CD4-positive, alpha-beta memory T cell (primary cell): ENCODE results near the gene BDH1. TPM values are rescaled to one million over a fixed set of nuclear protein-coding genes. Genes with fewer than 3 reads are reported as not detected.

Experiments used
- CTCF ChIA-PET: fragments of 350-600 bp; sonication (Branson Sonifier 250); formaldehyde crosslinking; loops from one replicate; lab custom pipeline; 2021; ENCODE audit warnings: inconsistent platforms; ENCODE audit not compliant: partially characterized antibody; lab: Charles Lee
- POLR2A ChIA-PET: fragments of 350-600 bp; sonication (Branson Sonifier 250); formaldehyde crosslinking; loops from one replicate; lab custom pipeline; 2021; ENCODE audit not compliant: partially characterized antibody; lab: Charles Lee
- DNase-seq, 5 donors: peaks; one replicate each; pipeline versions ENCODE4 v3.0.0 to v3.0.0-alpha.2; 2020 to 2022; ENCODE audit warnings: mixed read lengths in 1 of 5
- H3K27ac ChIP-seq: one replicate; pipeline ENCODE4 v1.7.0; 2013; ENCODE audit warnings: low read depth, low read length
- H3K27me3 ChIP-seq: 2 replicates; pipeline ENCODE4 v1.7.0; 2013; ENCODE audit warnings: mild to moderate bottlenecking, low read length, moderate library complexity; ENCODE audit not compliant: insufficient read depth
- H3K36me3 ChIP-seq: 2 replicates; pipeline ENCODE4 v1.7.0; 2013; ENCODE audit warnings: mild to moderate bottlenecking, low read length, moderate library complexity; ENCODE audit not compliant: insufficient read depth
- H3K4me1 ChIP-seq: 2 replicates; pipeline ENCODE4 v1.7.0; 2013; ENCODE audit warnings: mild to moderate bottlenecking, low read length, moderate library complexity; ENCODE audit not compliant: insufficient read depth
- H3K4me3 ChIP-seq, 2 donors: one replicate each; pipeline ENCODE4 v1.7.0; 2013; ENCODE audit warnings: low read length in 2 of 2, mild to moderate bottlenecking in 1 of 2
- H3K9me3 ChIP-seq, 2 donors: one replicate each; pipeline ENCODE4 v1.7.0; 2013; ENCODE audit warnings: low read length in 2 of 2, control low read depth in 1 of 2; ENCODE audit not compliant: control insufficient read depth in 1 of 2
- H3K27ac Mint-ChIP-seq, 7 donors: one replicate each; pipeline ENCODE4 v1.8.0; 2020 to 2021; ENCODE audit warnings: mixed read lengths in 7 of 7, mild to moderate bottlenecking in 6 of 7, inconsistent platforms in 3 of 7, moderate library complexity in 3 of 7
- H3K27me3 Mint-ChIP-seq, 2 donors: one replicate each; pipeline ENCODE4 v1.8.0; 2020 to 2021; ENCODE audit warnings: mixed read lengths in 2 of 2
- H3K36me3 Mint-ChIP-seq, 2 donors: one replicate each; pipeline ENCODE4 v1.8.0; 2020 to 2021; ENCODE audit warnings: mixed read lengths in 2 of 2, inconsistent platforms in 1 of 2, mild to moderate bottlenecking in 1 of 2
- H3K4me1 Mint-ChIP-seq, 4 donors: one replicate each; pipeline ENCODE4 v1.8.0; 2020 to 2021; ENCODE audit warnings: mixed read lengths in 4 of 4, mild to moderate bottlenecking in 1 of 4
- H3K4me3 Mint-ChIP-seq, 8 donors: one replicate each; pipeline ENCODE4 v1.8.0; 2020 to 2021; ENCODE audit warnings: mixed read lengths in 8 of 8, mild to moderate bottlenecking in 7 of 8, moderate library complexity in 6 of 8, inconsistent platforms in 3 of 8
- H3K9me3 Mint-ChIP-seq, 8 donors: one replicate each; pipeline ENCODE4 v1.8.0; 2020 to 2021; ENCODE audit warnings: mixed read lengths in 8 of 8, mild to moderate bottlenecking in 5 of 8, inconsistent platforms in 3 of 8, moderate library complexity in 1 of 8
- intact Hi-C: fragments of 100-400 bp; cut with micrococcal nuclease; formaldehyde crosslinking; loops from one replicate; pipeline ENCODE4 v1.15.1; 2023
- polyA plus RNA-seq, 2 donors: library from polyadenylated mRNA; unstranded; fragments of 300-500 nt; fragmentation: Illumina TruSeq; gene quantifications; one replicate each; pipeline ENCODE4 v1.2.3, GENCODE V29; 2021
- total RNA-seq, 2 experiments: library from RNA; stranded (reverse); gene quantifications; one replicate each; pipeline ENCODE4 v1.2.3, GENCODE V29; 2021

BDH1 gene
- total and polyA plus RNA-seq, 4 experiments from 2014 or later, result 22.3 to 61.1 (median 43.1) TPM

- Mint-ChIP-seq H3K9me3 (no peaks in the 10 kb centered on the region), H3K27ac (no peak overlapping the region), H3K4me3 (no peak overlapping the region), H3K36me3 (no peaks in the 10 kb centered on the region), H3K27me3 (peaks cover 0 to under 1% of the 10 kb centered on the region in 2 donors), H3K4me1 (no peaks in the 10 kb centered on the region)
- Histone ChIP-seq H3K27me3 (no peaks in the 10 kb centered on the region), H3K36me3 (no peaks in the 10 kb centered on the region), H3K27ac (no peak overlapping the region), H3K9me3 (no peaks in the 10 kb centered on the region), H3K4me3 (no peak overlapping the region), H3K4me1 (no peaks in the 10 kb centered on the region)
- intact Hi-C loops, result no loop called here
- POLR2A ChIA-PET, result no interaction called here
- DNase-seq, result no peak
- CTCF ChIA-PET, result interaction anchor here (1.0 kb wide), 1 partner anchor 243 kb away, joined by 3 read pairs; no protein-coding TSS in a partner anchor
Measured at GRCh38 chr3:197499427-197499826, 56.3 kb downstream of the BDH1 start.

- Histone ChIP-seq H3K27me3 (no peaks in the 10 kb centered on the region), H3K9me3 (no peaks in the 10 kb centered on the region), H3K4me1 (no peaks in the 10 kb centered on the region), H3K36me3 (no peaks in the 10 kb centered on the region), H3K4me3 (no peak overlapping the region), H3K27ac (no peak overlapping the region)
- Mint-ChIP-seq H3K27me3 (peaks cover 0 to 1% of the 10 kb centered on the region in 2 donors), H3K36me3 (no peaks in the 10 kb centered on the region), H3K4me1 (no peaks in the 10 kb centered on the region), H3K27ac (no peak overlapping the region), H3K9me3 (no peaks in the 10 kb centered on the region), H3K4me3 (no peak overlapping the region)
- intact Hi-C loops, result no loop called here
- no peak for DNase-seq
- POLR2A ChIA-PET, result no interaction called here
- CTCF ChIA-PET, result interaction anchor here (1.0 kb wide), 1 partner anchor 10 kb away, joined by 3 read pairs; no protein-coding TSS in a partner anchor
Measured at GRCh38 chr3:197498499-197499241, 57.1 kb downstream of the BDH1 start.

- intact Hi-C loops, result no loop called here
- Histone ChIP-seq H3K4me1 (no peaks in the 10 kb centered on the region), H3K27me3 (no peaks in the 10 kb centered on the region), H3K27ac (no peak overlapping the region), H3K36me3 (no peaks in the 10 kb centered on the region), H3K9me3 (no peaks in the 10 kb centered on the region), H3K4me3 (no peak overlapping the region)
- Mint-ChIP-seq H3K4me3 (no peak overlapping the region), H3K9me3 (no peaks in the 10 kb centered on the region), H3K27ac (no peak overlapping the region), H3K36me3 (no peaks in the 10 kb centered on the region), H3K4me1 (no peaks in the 10 kb centered on the region), H3K27me3 (peaks cover 0 to 4% of the 10 kb centered on the region in 2 donors)
- ChIA-PET CTCF (no interaction called here), POLR2A (no interaction called here)
- no peak for DNase-seq
Measured at GRCh38 chr3:197496746-197497125, 59.0 kb downstream of the BDH1 start.

- intact Hi-C loops, result no loop called here
- no peaks in the 10 kb centered on the region for H3K4me1 Mint-ChIP-seq
- H3K27ac ChIP-seq, result no peak overlapping the region
- no peaks in the 10 kb centered on the region for H3K9me3 Mint-ChIP-seq
- H3K36me3 ChIP-seq, result no peaks in the 10 kb centered on the region
- H3K4me3 Mint-ChIP-seq, result no peak overlapping the region
- H3K9me3 ChIP-seq, result no peaks in the 10 kb centered on the region
- CTCF ChIA-PET, result no interaction called here
- no peaks in the 10 kb centered on the region for H3K4me1 ChIP-seq
- no peak overlapping the region for H3K4me3 ChIP-seq
- no peaks in the 10 kb centered on the region for H3K27me3 ChIP-seq
- no peak overlapping the region for H3K27ac Mint-ChIP-seq
- no peaks in the 10 kb centered on the region for H3K36me3 Mint-ChIP-seq
- peaks cover 0 to 4% of the 10 kb centered on the region in 2 donors for H3K27me3 Mint-ChIP-seq
- POLR2A ChIA-PET, result no interaction called here
- no peak for DNase-seq
Measured at GRCh38 chr3:197495999-197496745, 59.6 kb downstream of the BDH1 start.

GRCh38 chr3:197495499-197495898 lies 60.3 kb downstream of the BDH1 start:
- no peak overlapping the region for H3K4me3 ChIP-seq
- no peaks in the 10 kb centered on the region for H3K9me3 ChIP-seq
- CTCF ChIA-PET, result no interaction called here
- Mint-ChIP-seq H3K27me3 (peaks cover 0 to 4% of the 10 kb centered on the region in 2 donors), H3K27ac (no peak overlapping the region), H3K4me3 (no peak overlapping the region), H3K9me3 (no peaks in the 10 kb centered on the region), H3K4me1 (no peaks in the 10 kb centered on the region), H3K36me3 (no peaks in the 10 kb centered on the region)
- intact Hi-C loops, result no loop called here
- DNase-seq, result no peak
- H3K27me3 ChIP-seq, result no peaks in the 10 kb centered on the region
- H3K36me3 ChIP-seq, result no peaks in the 10 kb centered on the region
- H3K4me1 ChIP-seq, result no peaks in the 10 kb centered on the region
- POLR2A ChIA-PET, result no interaction called here
- no peak overlapping the region for H3K27ac ChIP-seq

GRCh38 chr3:197495059-197495455 lies 60.7 kb downstream of the BDH1 start:
- ChIA-PET POLR2A (no interaction called here), CTCF (no interaction called here)
- H3K27ac Mint-ChIP-seq, result no peak overlapping the region
- H3K36me3 ChIP-seq, result no peaks in the 10 kb centered on the region
- H3K36me3 Mint-ChIP-seq, result no peaks in the 10 kb centered on the region
- H3K9me3 ChIP-seq, result no peaks in the 10 kb centered on the region
- intact Hi-C loops, result no loop called here
- H3K27ac ChIP-seq, result no peak overlapping the region
- no peak overlapping the region for H3K4me3 ChIP-seq
- no peaks in the 10 kb centered on the region for H3K27me3 ChIP-seq
- peaks cover 0 to 4% of the 10 kb centered on the region in 2 donors for H3K27me3 Mint-ChIP-seq
- H3K4me3 Mint-ChIP-seq, result no peak overlapping the region
- peaks cover 0 to 1% (median 0%) of the 10 kb centered on the region in 8 donors for H3K9me3 Mint-ChIP-seq
- H3K4me1 ChIP-seq, result no peaks in the 10 kb centered on the region
- H3K4me1 Mint-ChIP-seq, result no peaks in the 10 kb centered on the region
- DNase-seq, result no peak

- Mint-ChIP-seq H3K27ac (no peak overlapping the region), H3K9me3 (peaks cover 0 to 1% (median 0%) of the 10 kb centered on the region in 8 donors), H3K27me3 (peaks cover 0 to 4% of the 10 kb centered on the region in 2 donors), H3K36me3 (no peaks in the 10 kb centered on the region), H3K4me3 (no peak overlapping the region), H3K4me1 (no peaks in the 10 kb centered on the region)
- intact Hi-C loops, result no loop called here
- Histone ChIP-seq H3K9me3 (no peaks in the 10 kb centered on the region), H3K4me1 (no peaks in the 10 kb centered on the region), H3K27ac (no peak overlapping the region), H3K27me3 (no peaks in the 10 kb centered on the region), H3K4me3 (no peak overlapping the region), H3K36me3 (no peaks in the 10 kb centered on the region)
- no peak for DNase-seq
- CTCF ChIA-PET, result interaction anchor here (1.0 kb wide), 1 partner anchor 237 kb away, joined by 3 read pairs; no protein-coding TSS in a partner anchor
- POLR2A ChIA-PET, result no interaction called here
Measured at GRCh38 chr3:197494366-197495058, 61.3 kb downstream of the BDH1 start.
